ENCODE data around the gene TEC. TPM values are rescaled to one million over a fixed set of nuclear protein-coding genes. Genes with fewer than 3 reads are reported as not detected.
A peak's percentile ranks its signal among the peaks of the same experiment; 100 is the strongest.

Gene TEC
- total and polyA plus RNA-seq, 2 of the 8 experiments (the other 6 are each of a cell fraction or from before 2014, with no cell fraction given): 0.73 to 1.8 TPM

- no peaks in the 10 kb centered on the region for H3K23me2 ChIP-seq (ENCODE audit: low read depth, low read length)
- H3K56ac ChIP-seq (replicated peaks; ENCODE audit: insufficient read length, low read depth, low read length): no peak overlapping the region
- no peaks in the 10 kb centered on the region for H3K79me2 ChIP-seq (ENCODE audit: control insufficient read depth in 1 of 2, insufficient read depth in 2 of 2, low read length in 2 of 2)
- TF ChIP-seq CTCF (IDR thresholded peaks at IDR 0.05; ENCODE audit: control extremely low read depth in 1 of 3, insufficient read depth in 1 of 3, low read depth in 1 of 3, low read length in 3 of 3) (peak in 2 of 3 experiments; percentile 42 to 65; a peak in 2 of 4 replicates), POLR2A (IDR thresholded peaks at IDR 0.05; ENCODE audit: control extremely low read depth in 1 of 2, low read depth in 2 of 2, low read length in 2 of 2) (no peak), GABPA (IDR thresholded peaks at IDR 0.05; ENCODE audit: borderline replicate concordance, insufficient read depth, low read length) (no peak), RAD21 (IDR thresholded peaks at IDR 0.05 in 1 of 2, conservative IDR thresholded peaks at IDR 0.05 in 1 of 2; ENCODE audit: low read depth in 2 of 2, low read length in 2 of 2) (peak; percentile 55 to 63), FOSL1 (IDR thresholded peaks at IDR 0.05; ENCODE audit: insufficient read depth, low read depth, low read length) (no peak)
- POLR2A ChIA-PET (ENCODE audit: partially characterized antibody): interaction anchor here (0.6 kb wide), 1 partner anchor 15 kb away, joined by 3 read pairs; no protein-coding TSS in a partner anchor
- H3K27ac ChIP-seq (ENCODE audit: low read depth, low read length): no peak overlapping the region
- no peaks in the 10 kb centered on the region for H3K79me1 ChIP-seq (ENCODE audit: low read depth, low read length)
- no peak overlapping the region for H4K91ac ChIP-seq (replicated peaks; ENCODE audit: insufficient read length, low read length)
- CTCF ChIA-PET (ENCODE audit: partially characterized antibody): interaction anchor here (0.6 to 2.4 kb wide), 19 partner anchors 9 to 203 kb away, joined by 3 to 18 read pairs (median 4); no protein-coding TSS in a partner anchor
- no peak overlapping the region for H3K18ac ChIP-seq (ENCODE audit: extremely low read depth, low read length)
- no peak overlapping the region for H4K5ac ChIP-seq (ENCODE audit: insufficient read length, low read depth, low read length)
- no peak overlapping the region for H2BK15ac ChIP-seq (ENCODE audit: low read length)
- no peak overlapping the region for H2BK120ac ChIP-seq (replicated peaks; ENCODE audit: low read depth, low read length)
- H3K4ac ChIP-seq (replicated peaks; ENCODE audit: insufficient read length, low read depth, low read length): no peak overlapping the region
- no peak overlapping the region for H4K8ac ChIP-seq (ENCODE audit: extremely low read depth, insufficient read depth, low read length)
- no peak overlapping the region for H2BK12ac ChIP-seq (ENCODE audit: low read depth, low read length)
- H4K20me1 ChIP-seq (replicated peaks in 1 of 2; ENCODE audit: control insufficient read depth in 1 of 2, insufficient read depth in 2 of 2, low read length in 2 of 2): no peaks in the 10 kb centered on the region
- H3K4me1 ChIP-seq (replicated peaks in 1 of 4; ENCODE audit: control insufficient read depth in 3 of 4, insufficient read depth in 4 of 4, low read length in 3 of 4): no peaks in the 10 kb centered on the region
- H3K9me3 ChIP-seq (ENCODE audit: insufficient read depth in 2 of 2, low read depth in 1 of 2, low read length in 1 of 2): peaks cover 0 to 13% of the 10 kb centered on the region in 2 experiments; a peak in 2 of 4 replicates
- no peak overlapping the region for H2AK5ac ChIP-seq (ENCODE audit: low read depth, low read length)
- DNase-seq (ENCODE audit: low read depth in 1 of 2, low spot score in 2 of 2) (peak in 1 of 2 experiments; percentile 58), FAIRE-seq (no peak)
- no peak overlapping the region for H3K4me2 ChIP-seq (ENCODE audit: insufficient read depth in 1 of 2, low read depth in 2 of 2, low read length in 2 of 2)
- no peak overlapping the region for H2BK20ac ChIP-seq (ENCODE audit: low read length)
- no peak overlapping the region for H3K14ac ChIP-seq (ENCODE audit: insufficient read length)
- H2AFZ ChIP-seq (ENCODE audit: low read length): no peak overlapping the region
- no peaks in the 10 kb centered on the region for H3K27me3 ChIP-seq (replicated peaks in 1 of 4; ENCODE audit: control insufficient read depth in 3 of 4, extremely low read depth in 1 of 4, insufficient read depth in 3 of 4, low read length in 3 of 4)
- no peak overlapping the region for H3K4me3 ChIP-seq (ENCODE audit: extremely low read depth in 1 of 4, insufficient read depth in 2 of 4, low read depth in 3 of 4, low read length in 4 of 4)
- no peak overlapping the region for H3K23ac ChIP-seq (ENCODE audit: insufficient read length)
- WGBS, 2 experiments (ENCODE audit: extremely low coverage in 1 of 2, insufficient coverage in 1 of 2, insufficient read length in 1 of 2, insufficient replicate concordance in 2 of 2, low coverage in 1 of 2, low lambda C conversion rate in 2 of 2, missing lambda C conversion rate in 1 of 2): 67% methylated on average over 5 of the region's 5 CpGs; no CpG with 5 or more reads in 1 of the 2 experiments
- no peak overlapping the region for H3K9ac ChIP-seq (replicated peaks in 1 of 4; ENCODE audit: extremely low read depth in 1 of 4, low read depth in 3 of 4, low read length in 3 of 4)
- H3K36me3 ChIP-seq (ENCODE audit: control insufficient read depth in 2 of 4, insufficient read depth in 4 of 4, low read length in 3 of 4): no peaks in the 10 kb centered on the region
- H2BK5ac ChIP-seq (ENCODE audit: low read depth, low read length): no peak overlapping the region
These were observed 20.6 kb upstream of the TEC start for GRCh38 chr4:48290146-48290772.

All from H1 (cell line).